Liver (tissue), 3 donors: Measurements from ENCODE around the gene PBX4.

Experiments
- CTCF ChIP-seq: fragments of 150-350 bp; IDR thresholded peaks from 2 replicates; pipeline ENCODE4 v1.5.1; 2017; ENCODE audit warnings: improper control_type of control experiment, low read depth, low read length; ENCODE audit not compliant: missing input control
- EGR1 ChIP-seq, 2 donors: IDR thresholded peaks; 2 replicates each; pipeline ENCODE4 v1.6.1; 2016 to 2018; ENCODE audit warnings: antibody characterized with exemption in 2 of 2, low read depth in 2 of 2
- FOXA1 ChIP-seq: IDR thresholded peaks from 2 replicates; pipeline ENCODE4 v1.6.1; 2016; ENCODE audit warnings: antibody characterized with exemption
- GABPA ChIP-seq, 2 donors: IDR thresholded peaks in 1 of 2; conservative IDR thresholded peaks in 1 of 2; 2 replicates each; pipeline ENCODE4 v1.6.1; 2016; ENCODE audit warnings: antibody characterized with exemption in 2 of 2, mild to moderate bottlenecking in 1 of 2, moderate library complexity in 1 of 2
- JUND ChIP-seq, 2 donors: IDR thresholded peaks; 2 replicates each; pipeline ENCODE4 v1.6.1; 2016; ENCODE audit warnings: antibody characterized with exemption in 2 of 2
- RAD21 ChIP-seq, 2 donors: IDR thresholded peaks; 2 replicates each; pipeline ENCODE4 v1.6.1; 2016; ENCODE audit warnings: antibody characterized with exemption in 2 of 2, mild to moderate bottlenecking in 2 of 2
- REST ChIP-seq: IDR thresholded peaks from 2 replicates; pipeline ENCODE4 v1.6.1; 2016; ENCODE audit warnings: antibody characterized with exemption, mild to moderate bottlenecking
- SP1 ChIP-seq: IDR thresholded peaks from 2 replicates; pipeline ENCODE4 v1.6.1; 2018; ENCODE audit warnings: antibody characterized with exemption, mild to moderate bottlenecking
- TAF1 ChIP-seq: conservative IDR thresholded peaks from 2 replicates; pipeline ENCODE4 v1.6.1; 2016; ENCODE audit warnings: antibody characterized with exemption, mild to moderate bottlenecking
- TF ChIP-seq, protein P1 (sequence below): IDR thresholded peaks from 2 replicates; pipeline ENCODE4 v1.6.1; 2016; ENCODE audit warnings: antibody characterized with exemption
- donor health status: healthy.
- donor health status: healthy.

DNA sequence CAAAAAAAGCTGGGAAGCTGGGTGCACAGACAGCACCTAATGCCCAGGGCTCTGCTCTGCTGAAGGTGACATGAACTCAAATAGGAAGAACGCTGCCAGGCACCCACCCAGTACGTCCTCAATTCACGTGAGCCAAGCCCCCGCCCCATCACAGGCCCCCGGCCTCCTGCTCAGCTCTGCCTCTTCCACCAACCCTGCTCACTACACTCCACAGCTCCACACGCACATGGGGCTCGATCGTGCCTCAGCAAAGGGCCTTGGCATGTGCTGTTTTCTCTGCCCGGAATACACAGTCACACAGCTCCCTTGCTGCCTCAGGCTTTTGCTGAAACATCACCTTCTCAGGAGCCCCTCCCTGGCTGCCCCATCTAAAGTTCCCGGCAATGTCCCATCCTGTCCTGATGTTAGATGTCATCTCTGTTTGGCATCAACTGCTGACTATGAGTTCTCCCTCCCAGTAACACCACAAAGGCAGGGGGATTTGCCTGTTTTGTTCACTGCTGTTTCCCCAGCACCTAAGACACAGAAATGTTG lies 42.7 kb upstream of the PBX4 start:
- no peak for TF ChIP-seq CTCF
- no peak for TF ChIP-seq TAF1
- no peak for TF ChIP-seq EGR1 (IDR thresholded peaks at IDR 0.05; ENCODE audit: low read depth in 2 of 2)
- no peak for TF ChIP-seq JUND (IDR thresholded peaks at IDR 0.05)
- TF ChIP-seq, protein P1, sequence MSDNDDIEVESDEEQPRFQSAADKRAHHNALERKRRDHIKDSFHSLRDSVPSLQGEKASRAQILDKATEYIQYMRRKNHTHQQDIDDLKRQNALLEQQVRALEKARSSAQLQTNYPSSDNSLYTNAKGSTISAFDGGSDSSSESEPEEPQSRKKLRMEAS: no peak
- TF ChIP-seq REST: no peak
- no peak for TF ChIP-seq RAD21 (IDR thresholded peaks at IDR 0.05)
- TF ChIP-seq GABPA (IDR thresholded peaks at IDR 0.05 in 1 of 2, conservative IDR thresholded peaks at IDR 0.05 in 1 of 2): no peak
- TF ChIP-seq FOXA1: no peak
- TF ChIP-seq SP1: no peak
